GM18502 (cell line): Measurements from ENCODE around the gene CINP.
"Not testable (repeated sequence)": the region's sequence is repeated elsewhere in the genome, so short reads cannot be mapped to it uniquely, and the experiment has no call there.

Experiments
- ATAC-seq: cut with Tn5 transposase; IDR thresholded peaks from one replicate; pipeline ENCODE4 v1.9.1; 2021; ENCODE audit warnings: mild to moderate bottlenecking; ENCODE audit not compliant: unreplicated experiment, poor library complexity

CINP gene

GRCh38 chr14:102356280-102356679 lies 6.4 kb downstream of the CINP start:
- ATAC-seq: no peak

DNA sequence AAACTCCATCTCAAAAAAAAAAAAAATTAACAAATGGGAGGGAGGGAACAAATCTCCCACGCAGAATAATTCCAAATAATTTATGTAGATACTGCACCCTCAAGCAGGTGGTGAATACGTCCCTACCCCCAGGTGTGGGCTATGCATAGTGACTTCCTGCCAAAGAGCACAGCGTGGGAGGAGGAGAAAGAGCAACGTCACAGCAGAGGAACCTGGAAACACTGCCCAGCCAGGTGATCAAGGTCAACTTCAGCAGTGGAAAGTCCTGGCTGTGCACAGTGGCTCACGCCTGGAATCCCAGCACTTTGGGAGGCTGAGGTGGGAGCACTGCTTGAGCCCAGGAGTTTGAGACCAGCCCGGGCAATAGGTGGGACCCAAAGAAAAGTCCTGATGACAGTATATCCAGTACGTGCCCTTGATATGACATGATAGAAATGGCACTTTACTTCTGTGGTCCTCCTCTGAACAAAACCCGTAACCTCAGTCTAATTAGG lies 9.5 kb downstream of the CINP start:
- no peak for ATAC-seq

DNA sequence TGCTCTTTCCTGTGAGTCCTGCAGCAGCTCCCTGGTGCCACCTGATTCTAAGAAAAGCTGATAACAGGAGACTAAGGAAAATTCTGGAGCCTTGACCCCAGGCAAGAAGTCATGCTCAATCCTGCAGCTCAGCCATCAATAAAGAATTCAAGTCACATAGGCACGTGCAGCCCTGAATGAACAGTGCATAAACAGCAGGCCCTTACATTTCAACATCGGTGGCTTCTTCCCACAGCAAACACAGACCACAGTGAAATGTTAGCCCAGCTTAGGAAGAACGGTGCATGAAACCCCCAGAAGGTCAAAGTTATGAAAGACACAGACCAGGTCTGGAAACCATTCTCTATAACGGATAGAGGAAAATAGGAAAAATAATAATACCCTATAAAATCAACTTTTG lies 10.5 kb downstream of the CINP start:
- ATAC-seq: no peak

GRCh38 chr14:102351593-102351992 lies 11.1 kb downstream of the CINP start:
- ATAC-seq: not testable (repeated sequence)

DNA sequence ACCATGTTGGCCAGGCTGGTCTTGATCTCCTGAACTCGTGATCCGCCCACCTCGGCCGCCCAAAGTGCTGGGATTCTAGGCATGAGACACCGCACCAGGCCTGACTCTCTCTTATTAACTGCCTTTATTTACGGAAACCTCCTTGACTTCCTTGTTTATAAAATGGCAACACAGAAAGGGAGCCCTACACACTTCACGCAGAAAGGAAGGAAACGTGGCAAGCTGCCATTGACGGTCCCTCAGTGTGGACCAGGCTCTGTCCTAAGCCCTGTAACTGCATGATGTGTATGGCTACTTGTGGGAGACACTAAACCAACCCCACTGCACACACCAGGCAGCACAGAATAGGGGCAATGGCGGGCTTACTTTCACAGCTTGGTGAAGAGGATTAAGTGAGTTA lies 11.7 kb downstream of the CINP start:
- ATAC-seq: no peak

GRCh38 chr14:102348376-102348775 lies 14.3 kb downstream of the CINP start:
- ATAC-seq: no peak

DNA sequence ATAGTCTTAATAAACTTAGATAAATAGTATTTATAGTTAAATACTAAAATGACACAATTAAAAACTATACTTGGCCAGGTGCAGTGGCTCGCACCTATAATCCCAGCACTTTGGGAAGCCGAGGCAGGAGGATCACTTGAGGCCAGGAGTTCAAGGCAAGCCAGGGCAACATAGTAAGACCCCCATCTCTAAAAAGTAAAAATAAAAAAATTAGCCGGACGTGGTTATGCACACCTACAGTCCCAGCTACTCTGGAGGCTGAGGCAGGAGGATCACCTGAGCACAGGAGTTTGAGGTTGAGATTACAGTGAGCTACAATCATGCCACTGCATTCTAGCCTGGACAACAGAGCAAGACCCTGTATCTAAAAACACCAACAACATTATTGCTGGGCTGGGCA lies 16.0 kb downstream of the CINP start:
- no peak for ATAC-seq

GRCh38 chr14:102345232-102345631 lies 17.5 kb downstream of the CINP start:
- ATAC-seq: no peak

GRCh38 chr14:102344485-102344884 lies 18.2 kb downstream of the CINP start:
- no peak for ATAC-seq

DNA sequence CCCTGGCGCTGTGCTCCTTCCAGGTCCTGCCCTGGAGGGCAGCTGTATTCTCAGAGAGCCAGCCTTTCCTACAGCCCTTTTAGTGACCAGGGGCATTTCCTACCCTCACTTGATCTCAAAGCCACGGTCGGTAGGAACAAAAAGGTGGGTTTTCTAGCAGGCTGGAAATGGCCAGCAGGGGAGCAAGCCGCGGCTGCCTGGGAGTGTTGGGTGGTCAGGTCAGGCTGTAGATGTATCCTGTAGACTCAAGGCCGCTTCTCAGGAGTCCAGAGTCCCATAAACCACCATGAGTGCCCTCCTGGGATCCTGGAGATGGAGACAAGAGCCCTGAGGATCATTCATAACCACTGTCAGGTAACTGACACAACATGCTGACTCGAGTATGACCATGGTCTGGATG lies 18.6 kb downstream of the CINP start:
- no peak for ATAC-seq

DNA sequence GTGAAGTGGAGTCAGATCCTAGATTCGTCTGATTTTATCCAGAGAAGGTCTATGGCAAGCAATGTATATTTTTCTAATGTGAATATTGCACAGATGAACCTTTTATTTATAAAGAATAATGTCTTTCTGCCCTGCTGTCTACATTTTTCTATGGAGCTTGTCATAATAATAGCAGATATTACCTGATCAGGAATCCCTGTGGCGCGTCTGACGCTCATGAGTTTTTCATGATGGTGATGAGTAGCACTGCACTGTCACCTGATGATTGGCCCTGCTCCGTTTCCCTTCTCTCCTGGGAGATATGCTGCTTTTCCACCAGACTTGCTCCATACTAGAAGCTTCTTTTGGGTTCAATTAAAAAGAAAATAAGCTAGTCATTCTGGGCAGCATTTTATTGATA lies 20.5 kb downstream of the CINP start:
- ATAC-seq: no peak

GRCh38 chr14:102341566-102341965 lies 21.1 kb downstream of the CINP start:
- no peak for ATAC-seq

DNA sequence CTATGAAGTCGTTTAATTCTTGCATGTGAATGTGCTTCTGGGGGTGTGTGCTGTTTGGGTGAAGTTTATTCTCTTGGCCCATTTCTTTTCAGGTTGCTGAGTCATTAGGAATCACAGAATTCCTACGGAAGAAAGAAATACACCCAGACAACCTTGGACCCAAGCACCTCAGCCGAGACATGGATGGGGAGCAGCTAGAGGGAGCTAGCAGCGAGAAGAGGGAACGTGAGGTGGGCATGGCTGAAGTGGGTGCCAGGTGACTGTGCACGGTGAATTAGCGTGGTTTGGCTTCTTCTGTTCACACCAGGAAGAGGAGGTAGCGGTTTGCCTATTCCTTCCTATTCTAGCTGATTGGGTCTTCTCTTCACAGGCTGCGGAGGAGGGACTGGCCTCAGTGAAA lies 24.0 kb downstream of the CINP start:
- no peak for ATAC-seq

DNA sequence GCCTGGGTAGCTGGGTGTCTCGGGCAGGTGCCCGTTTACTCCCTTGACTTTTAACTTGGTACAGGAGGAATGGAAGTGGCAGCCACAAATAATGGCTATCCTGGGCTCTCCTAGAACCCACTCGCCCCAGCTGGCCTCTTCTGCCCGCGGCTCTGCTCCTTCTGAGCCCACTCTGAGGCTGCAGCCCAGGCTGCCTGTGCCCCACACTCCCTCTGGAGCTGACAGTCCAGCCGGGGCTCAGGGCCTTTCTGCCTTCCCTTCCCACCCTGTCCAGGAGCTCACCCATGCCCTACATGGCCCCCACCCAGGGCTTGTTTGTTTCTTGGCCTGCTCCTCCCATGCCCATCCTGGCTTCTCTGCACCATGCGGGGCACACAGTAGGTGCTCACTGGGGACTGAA lies 27.5 kb downstream of the CINP start:
- no peak for ATAC-seq

- ATAC-seq: no peak
Measured at GRCh38 chr14:102333795-102334705, 28.6 kb downstream of the CINP start.

DNA sequence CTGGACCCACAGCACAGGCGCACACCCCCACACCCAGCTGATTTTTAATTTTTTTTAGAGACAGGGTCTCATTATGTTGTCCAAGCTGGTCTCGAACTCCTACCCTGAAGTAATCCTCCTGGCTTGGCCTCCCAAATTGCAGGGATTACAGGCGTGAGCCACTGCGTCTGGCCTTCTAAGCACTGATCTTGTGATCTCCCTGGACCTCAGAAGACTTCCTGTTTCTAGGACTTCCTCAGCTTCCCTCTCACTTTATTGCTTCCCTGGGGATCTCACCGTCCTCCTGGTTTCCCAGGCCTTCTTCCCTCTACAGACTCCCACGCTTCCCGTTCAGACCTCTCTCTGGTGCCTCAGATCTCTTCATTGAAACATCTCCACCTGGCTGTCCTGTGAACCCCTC lies 29.3 kb downstream of the CINP start:
- no peak for ATAC-seq

DNA sequence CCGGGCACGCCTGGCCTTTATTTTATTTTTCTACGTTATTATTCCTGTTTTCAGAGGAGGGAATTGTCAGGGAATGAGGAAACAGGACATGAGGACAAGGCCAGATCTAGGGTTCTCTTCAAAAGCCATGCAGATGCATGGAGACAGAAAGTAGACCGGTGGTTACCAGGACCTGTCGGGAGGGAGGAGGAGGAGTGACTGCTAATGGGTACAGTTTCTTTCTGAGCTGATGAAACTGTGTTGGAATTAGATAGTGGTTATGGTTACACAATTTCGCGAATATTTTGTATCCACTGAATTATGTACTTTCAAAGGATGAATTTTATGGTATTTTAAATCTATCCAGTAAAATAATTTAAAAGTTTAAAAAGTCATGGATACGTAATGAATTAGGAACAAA lies 31.9 kb downstream of the CINP start:
- ATAC-seq: no peak

DNA sequence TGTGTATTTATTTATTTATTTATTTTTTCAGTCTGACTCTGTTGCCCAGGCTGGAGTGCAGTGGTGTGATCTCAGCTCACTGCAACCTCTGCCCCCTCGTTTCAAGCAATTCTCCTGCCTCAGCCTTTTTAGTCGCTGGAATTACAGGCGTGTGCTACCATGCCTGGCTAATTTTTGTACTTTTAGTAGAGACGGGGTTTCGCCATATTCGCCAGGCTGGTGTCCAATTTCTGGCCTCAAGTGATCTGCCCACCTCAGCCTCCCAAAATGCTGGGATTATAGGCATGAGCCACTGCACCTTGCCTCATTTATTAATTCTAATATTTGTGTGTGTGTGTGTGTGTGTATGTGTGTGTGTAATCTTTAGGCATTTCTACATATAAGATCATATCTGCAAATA lies 33.3 kb downstream of the CINP start:
- ATAC-seq: not testable (repeated sequence)

DNA sequence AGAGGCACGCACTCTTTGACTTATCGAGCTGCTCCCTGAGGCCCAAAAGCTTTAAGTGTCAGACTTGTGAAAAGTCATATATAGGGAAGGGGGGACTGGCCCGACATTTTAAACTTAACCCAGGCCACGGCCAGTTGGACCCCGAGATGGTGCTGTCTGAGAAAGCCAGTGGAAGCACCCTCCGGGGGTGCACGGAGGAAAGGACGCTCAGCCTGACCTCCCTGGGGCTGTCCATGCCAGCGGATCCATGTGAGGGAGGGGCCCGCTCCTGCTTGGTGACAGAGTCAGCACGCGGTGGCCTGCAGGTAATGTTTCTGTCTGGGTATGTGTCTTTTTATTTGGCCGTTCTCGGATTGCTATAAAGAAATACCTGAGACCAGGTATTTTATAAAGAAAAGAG lies 36.1 kb downstream of the CINP start:
- no peak for ATAC-seq

DNA sequence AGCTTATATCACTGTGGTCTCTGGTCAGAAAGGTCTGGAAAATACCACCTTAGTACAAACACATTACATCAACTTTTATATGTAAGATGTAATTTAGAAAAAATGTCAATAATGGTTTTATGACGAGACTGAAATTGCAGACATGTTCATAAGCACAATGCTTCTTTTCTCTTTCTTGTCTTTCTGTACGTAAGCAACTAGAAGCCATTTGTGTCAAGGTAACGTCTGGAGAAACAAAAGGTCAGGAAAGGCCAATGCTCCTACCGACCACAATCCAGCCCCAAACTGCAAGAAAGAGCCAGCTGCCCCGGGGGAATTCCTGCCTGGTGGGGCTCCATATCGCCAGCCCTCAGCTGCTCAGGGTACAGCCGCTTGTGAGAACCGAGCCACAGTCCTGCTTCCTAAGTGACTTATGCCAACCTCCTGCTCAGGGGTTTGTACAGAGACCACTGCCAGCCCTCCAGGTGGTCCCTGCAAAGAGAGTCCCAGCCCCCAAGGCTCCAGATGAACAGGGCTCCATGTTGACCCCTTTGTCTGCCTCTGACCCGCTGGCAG lies 36.8 kb downstream of the CINP start:
- no peak for ATAC-seq

- no peak for ATAC-seq
Measured at GRCh38 chr14:102323102-102323501, 39.6 kb downstream of the CINP start.
